K562 (cell line): ENCODE data around the gene FBXW9. TPM values are rescaled to one million over a fixed set of nuclear protein-coding genes. Genes with fewer than 3 reads are reported as not detected.
"Not testable (repeated sequence)": the region's sequence is repeated elsewhere in the genome, so short reads cannot be mapped to it uniquely, and the experiment has no call there.

Experiments used
- ATAC-seq: fragments of 200-7000 bp; cut with Tn5 transposase; 3 replicates; pipeline ENCODE4 v1.9.1; 2020; ENCODE audit warnings: moderate library complexity
- BruUV-seq: library from RNA; stranded (reverse); fragments of 400-500 nt; replicated peaks from 2 replicates; lab custom pipeline; 2021; lab: Mats Ljungman, UMichigan
- CTCF ChIA-PET: fragments of 300-600 bp; formaldehyde crosslinking; extraction: SDS; loops from one replicate; lab custom pipeline; 2021; ENCODE audit warnings: low intra/inter-chr PET ratio; lab: Yijun Ruan, JAX
- POLR2A ChIA-PET: fragments of 300-600, 350-650 bp; sonication (Branson Sonifier 250); formaldehyde crosslinking; extraction: SDS; loops from one replicate; lab custom pipeline; 2021; ENCODE audit warnings: antibody characterized with exemption, inconsistent platforms; lab: Yijun Ruan, JAX
- DNase-seq, 4 experiments: peaks; one replicate each; pipeline versions ENCODE4 v3.0.0 to v3.0.0-alpha.2; 2011 to 2018; ENCODE audit warnings: low spot score in 3 of 4, mixed read lengths in 3 of 4; ENCODE audit errors: extremely low read depth in 1 of 4
- FAIRE-seq: peaks from 2 replicates; lab custom pipeline; 2011; peaks lifted over from hg19 to GRCh38; lab: Jason Lieb, UNC
- H2AFZ ChIP-seq: 2 replicates; pipeline ENCODE4 v1.6.0; 2011; ENCODE audit warnings: low read depth, low read length, control low read depth, inconsistent platforms
- H3K27ac ChIP-seq: fragments of 200-600 bp; 3 replicates; pipeline ENCODE4 v1.8.0; 2011; ENCODE audit warnings: low read depth, mild to moderate bottlenecking, control low read depth, inconsistent platforms, low read length, moderate library complexity, mixed read lengths; ENCODE audit errors: extremely low read depth
- H3K27me3 ChIP-seq, 2 experiments: fragments of 300-600 bp in 1 of 2; 2 replicates in 1 of 2; 3 replicates in 1 of 2; pipeline versions ENCODE4 v1.6.0 to v1.8.0; 2011; ENCODE audit warnings: inconsistent platforms in 2 of 2, low read length in 2 of 2, mild to moderate bottlenecking in 1 of 2, mixed read lengths in 1 of 2, moderate library complexity in 1 of 2; ENCODE audit not compliant: control insufficient read depth in 2 of 2, insufficient read depth in 2 of 2
- H3K36me3 ChIP-seq: fragments of 300-600 bp; 3 replicates; pipeline ENCODE4 v1.8.0; 2011; ENCODE audit warnings: mild to moderate bottlenecking, low read length, inconsistent platforms; ENCODE audit not compliant: control insufficient read depth, insufficient read depth
- H3K4me1 ChIP-seq, 2 experiments: fragments of 200-600 bp in 1 of 2; replicated peaks in 1 of 2; 2 replicates in 1 of 2; 3 replicates in 1 of 2; pipeline versions ENCODE4 v1.5.1 to v1.8.0; 2011; ENCODE audit warnings: inconsistent platforms in 2 of 2, low read length in 2 of 2, mild to moderate bottlenecking in 1 of 2, mixed read lengths in 1 of 2, moderate library complexity in 1 of 2; ENCODE audit not compliant: control insufficient read depth in 2 of 2, insufficient read depth in 2 of 2
- H3K4me2 ChIP-seq: 2 replicates; pipeline ENCODE4 v1.6.1; 2011; ENCODE audit warnings: low read length, control low read depth, inconsistent platforms, mixed read lengths; ENCODE audit not compliant: insufficient read depth
- H3K4me3 ChIP-seq: fragments of 200-600 bp; sonication (generic), shearing (Covaris generic); 2 replicates; pipeline ENCODE4 v1.5.1; 2016; ENCODE audit warnings: control low read depth, inconsistent platforms
- H3K79me2 ChIP-seq: fragments of 200-600 bp; 3 replicates; pipeline ENCODE4 v1.8.0; 2011; ENCODE audit warnings: low read length, inconsistent platforms; ENCODE audit not compliant: control insufficient read depth, insufficient read depth
- H3K9ac ChIP-seq, 2 experiments: 2 replicates each; pipeline versions ENCODE4 v1.6.0 to v1.6.1; 2011; ENCODE audit warnings: low read depth in 2 of 2, low read length in 2 of 2, control low read depth in 1 of 2, inconsistent platforms in 1 of 2, mild to moderate bottlenecking in 1 of 2, mixed read lengths in 1 of 2; ENCODE audit not compliant: insufficient read depth in 1 of 2
- H3K9me1 ChIP-seq: one replicate; pipeline ENCODE4 v1.6.0; 2011; ENCODE audit warnings: inconsistent platforms, mild to moderate bottlenecking, low read length, moderate library complexity; ENCODE audit not compliant: control insufficient read depth, insufficient read depth
- H3K9me3 ChIP-seq: replicated peaks from 2 replicates; pipeline ENCODE4 v1.5.1; 2011; ENCODE audit warnings: low read depth, low read length, inconsistent platforms; ENCODE audit not compliant: control insufficient read depth, insufficient read depth
- H4K20me1 ChIP-seq: replicated peaks from 2 replicates; pipeline ENCODE4 v1.6.1; 2011; ENCODE audit warnings: low read length, inconsistent platforms, mixed read lengths; ENCODE audit not compliant: control insufficient read depth, insufficient read depth
- CHCHD3 ChIP-seq: fragments of 250-450 bp; sonication (Bioruptor Pico); IDR thresholded peaks from 2 replicates; pipeline ENCODE4 v2.1.2; 2022; ENCODE audit warnings: mild to moderate bottlenecking
- NFIC ChIP-seq: fragments of 450-650 bp; IDR thresholded peaks from 2 replicates; pipeline ENCODE4 v1.6.1; 2017; ENCODE audit warnings: mild to moderate bottlenecking, inconsistent platforms
- POLR2G ChIP-seq: fragments of 200-400 bp; formaldehyde crosslinking; IDR thresholded peaks from 2 replicates; pipeline ENCODE4 v1.6.1; 2017; ENCODE audit warnings: low read depth, mild to moderate bottlenecking, antibody characterized with exemption, low read length, moderate library complexity
- ZNF121 ChIP-seq: sonication (generic); formaldehyde crosslinking; conservative IDR thresholded peaks from 2 replicates; pipeline ENCODE4 v1.8.0; 2022; ENCODE audit warnings: missing genetic modification reagents
- WGBS: fragments of 100-300 bp; shearing (Covaris generic); methylation state at CpG from one replicate; pipeline ENCODE4 v1.1.6; 2016; ENCODE audit warnings: low coverage, mixed read lengths; ENCODE audit not compliant: insufficient coverage; ENCODE audit errors: missing lambda C conversion rate; 5-methylcytosine and 5-hydroxymethylcytosine counted together
- in situ Hi-C: fragments of 300-500 bp; cut with MboI; formaldehyde crosslinking; loops from 4 replicates; pipeline ENCODE4 v1.15.0; 2018; ENCODE audit warnings: inconsistent platforms, mixed read lengths
- intact Hi-C: fragments of 100-400 bp; cut with micrococcal nuclease; formaldehyde crosslinking; loops from 2 replicates; pipeline ENCODE4 v1.14.2; 2022
- polyA plus RNA-seq, 8 experiments: library from polyadenylated mRNA; depleted of rRNA in 4 of 8; stranded (reverse) in 5 of 8; unstranded in 3 of 8; fragments of >200 nt; fragmentation: Nextera tagmentation in 2 of 8; fragmentation: Illumina TruSeq in 1 of 8; extraction: Ambion mirVana in 2 of 8; extraction: Trizol in 1 of 8; gene quantifications; 2 replicates each; pipeline versions ENCODE4 v1.2.1 to v1.2.3, GENCODE V29; 2011 to 2014; ENCODE audit warnings: inconsistent platforms in 1 of 8, missing spikeins in 1 of 8
- total RNA-seq, 7 experiments: library from RNA; depleted of rRNA in 6 of 7; stranded (reverse); fragments of >200 nt in 6 of 7; fragmentation: Illumina TruSeq in 2 of 7; extraction: Trizol in 2 of 7; gene quantifications; 2 replicates each; pipeline versions ENCODE4 v1.2.1 to v1.2.3, GENCODE V29; 2011 to 2021; ENCODE audit warnings: low replicate concordance in 1 of 7

The FBXW9 gene
- total and polyA plus RNA-seq, 9 of the 15 experiments (the other 6 are each of a cell fraction or from before 2014, with no cell fraction given): 0.23 to 21.7 (median 6.2) TPM

DNA sequence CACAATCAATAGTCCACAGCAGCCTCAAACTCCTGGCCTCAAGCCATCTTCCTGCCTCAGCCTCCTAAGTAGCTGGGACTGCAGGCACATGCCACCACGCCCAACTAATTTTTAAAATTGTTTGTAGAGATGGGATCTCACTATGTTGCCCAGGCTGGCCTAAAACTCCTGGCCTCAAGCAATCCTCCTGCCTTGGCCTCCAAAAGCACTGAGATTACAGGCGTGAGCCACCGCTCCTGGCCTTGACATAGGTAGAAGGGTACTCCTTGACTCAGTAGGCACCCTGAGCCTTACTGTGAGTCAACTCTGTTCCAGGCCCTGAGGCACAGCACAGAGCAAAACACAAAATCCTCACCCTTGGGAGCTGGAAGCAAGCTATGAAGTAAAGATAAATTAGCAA lies 19.5 kb upstream of the FBXW9 start:
- Histone ChIP-seq H3K4me3 (no peak overlapping the region), H3K4me1 (peaks cover 8 to 37% of the 10 kb centered on the region in 2 experiments; a peak in 3 of 5 replicates), H3K27ac (no peak overlapping the region), H3K9me1 (peaks cover 7% of the 10 kb centered on the region), H4K20me1 (peaks cover 13% of the 10 kb centered on the region), H3K36me3 (peaks cover 92% of the 10 kb centered on the region), H3K27me3 (no peaks in the 10 kb centered on the region), H3K9ac (no peak overlapping the region), H3K9me3 (no peaks in the 10 kb centered on the region), H3K79me2 (peaks cover 57% of the 10 kb centered on the region), H2AFZ (no peak overlapping the region), H3K4me2 (no peak overlapping the region)
- no peak for ATAC-seq
- POLR2A ChIA-PET: interaction anchor here (0.6 to 0.8 kb wide), 2 partner anchors 14 to 50 kb away, joined by 3 read pairs; no protein-coding TSS in a partner anchor
- WGBS: 100% methylated on average over 3 of the region's 3 CpGs
- no peak for FAIRE-seq
- in situ Hi-C loops (no loop called here), intact Hi-C loops (loop anchor here (2.0 kb wide), 1 partner anchor 131 kb away; no protein-coding TSS in a partner anchor)
- TF ChIP-seq ZNF121 (CRISPR knock-in tag) (peak; percentile 92), NFIC (no peak)
- CTCF ChIA-PET: interaction anchor here (1.0 kb wide), 1 partner anchor 132 kb away, joined by 4 read pairs; no protein-coding TSS in a partner anchor
- no peak for DNase-seq
- no TSS peak for BruUV-seq

DNA sequence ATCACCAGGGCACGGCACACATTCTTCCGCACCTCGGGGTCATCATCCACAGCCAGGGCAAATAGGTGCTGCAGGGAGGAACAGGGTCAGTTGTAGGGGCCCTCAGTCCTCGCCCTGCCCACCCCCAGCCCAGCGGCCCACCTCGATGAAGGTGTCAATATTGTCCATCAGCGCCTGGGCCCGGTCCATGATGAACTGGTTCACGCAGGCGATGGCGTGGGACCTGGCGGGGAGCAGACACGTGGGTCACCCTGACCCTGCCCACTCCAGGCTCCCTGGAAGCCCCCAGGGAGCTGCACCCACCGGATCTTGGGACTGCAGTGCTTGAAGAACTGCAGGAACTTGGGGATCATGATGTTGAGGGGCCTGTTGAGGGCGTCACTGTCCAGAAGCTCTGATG lies 18.7 kb upstream of the FBXW9 start:
- intact Hi-C loops (no loop called here), in situ Hi-C loops (no loop called here)
- WGBS: 95% methylated on average over 10 of the region's 15 CpGs

GRCh38 chr19:12713304-12713703 lies 16.9 kb upstream of the FBXW9 start:
- H3K27ac ChIP-seq, H3K9ac ChIP-seq, DNase-seq, CTCF ChIA-PET, H2AFZ ChIP-seq, H3K27me3 ChIP-seq, intact Hi-C loops, BruUV-seq, H4K20me1 ChIP-seq, ATAC-seq, POLR2A ChIA-PET, H3K4me3 ChIP-seq, H3K9me3 ChIP-seq, H3K9me1 ChIP-seq, H3K4me2 ChIP-seq, FAIRE-seq: not testable (repeated sequence)
- Histone ChIP-seq H3K79me2 (peaks cover 31% of the 10 kb centered on the region), H3K36me3 (peaks cover 90% of the 10 kb centered on the region), H3K4me1 (peaks cover 0 to 20% of the 10 kb centered on the region in 2 experiments; a peak in 2 of 5 replicates)
- WGBS: 98% methylated on average over 9 of the region's 9 CpGs
- in situ Hi-C loops: loop anchor here (5.0 kb wide), 1 partner anchor 84 kb away; no protein-coding TSS in a partner anchor

More for the DNA sequence above, 18.7 kb upstream of the FBXW9 start:
- H2AFZ ChIP-seq: no peak overlapping the region
- H3K9me1 ChIP-seq: peaks cover 7% of the 10 kb centered on the region
- no peak overlapping the region for H3K4me2 ChIP-seq
- peaks cover 90% of the 10 kb centered on the region for H3K36me3 ChIP-seq
- no peak for DNase-seq
- H3K27ac ChIP-seq: no peak overlapping the region
- no peak for FAIRE-seq
- no peak overlapping the region for H3K4me3 ChIP-seq
- H3K79me2 ChIP-seq: peaks cover 49% of the 10 kb centered on the region
- no peak for ATAC-seq
- H3K4me1 ChIP-seq: peaks cover 0 to 29% of the 10 kb centered on the region in 2 experiments; a peak in 2 of 5 replicates
- no TSS peak for BruUV-seq
- peak; percentile 50; the same call in 1 of the 2 replicates for TF ChIP-seq POLR2G
- no peak for TF ChIP-seq CHCHD3
- peaks cover 6% of the 10 kb centered on the region for H4K20me1 ChIP-seq
- H3K9ac ChIP-seq: no peak overlapping the region; a peak in 1 of 4 replicates
- ChIA-PET CTCF (no interaction called here), POLR2A (no interaction called here)
- H3K27me3 ChIP-seq: no peaks in the 10 kb centered on the region
- no peaks in the 10 kb centered on the region for H3K9me3 ChIP-seq
